HG03378 (cell line): ENCODE results near the gene CCND1.
"Not testable (repeated sequence)": the region's sequence is repeated elsewhere in the genome, so short reads cannot be mapped to it uniquely, and the experiment has no call there.

Experiments used
- ATAC-seq: cut with Tn5 transposase; IDR thresholded peaks from one replicate; pipeline ENCODE4 v1.9.1; 2021; ENCODE audit warnings: mild to moderate bottlenecking, moderate library complexity; ENCODE audit not compliant: unreplicated experiment

Gene CCND1

GRCh38 chr11:69686856-69687255 lies 45.9 kb downstream of the CCND1 start:
- ATAC-seq: no peak

DNA sequence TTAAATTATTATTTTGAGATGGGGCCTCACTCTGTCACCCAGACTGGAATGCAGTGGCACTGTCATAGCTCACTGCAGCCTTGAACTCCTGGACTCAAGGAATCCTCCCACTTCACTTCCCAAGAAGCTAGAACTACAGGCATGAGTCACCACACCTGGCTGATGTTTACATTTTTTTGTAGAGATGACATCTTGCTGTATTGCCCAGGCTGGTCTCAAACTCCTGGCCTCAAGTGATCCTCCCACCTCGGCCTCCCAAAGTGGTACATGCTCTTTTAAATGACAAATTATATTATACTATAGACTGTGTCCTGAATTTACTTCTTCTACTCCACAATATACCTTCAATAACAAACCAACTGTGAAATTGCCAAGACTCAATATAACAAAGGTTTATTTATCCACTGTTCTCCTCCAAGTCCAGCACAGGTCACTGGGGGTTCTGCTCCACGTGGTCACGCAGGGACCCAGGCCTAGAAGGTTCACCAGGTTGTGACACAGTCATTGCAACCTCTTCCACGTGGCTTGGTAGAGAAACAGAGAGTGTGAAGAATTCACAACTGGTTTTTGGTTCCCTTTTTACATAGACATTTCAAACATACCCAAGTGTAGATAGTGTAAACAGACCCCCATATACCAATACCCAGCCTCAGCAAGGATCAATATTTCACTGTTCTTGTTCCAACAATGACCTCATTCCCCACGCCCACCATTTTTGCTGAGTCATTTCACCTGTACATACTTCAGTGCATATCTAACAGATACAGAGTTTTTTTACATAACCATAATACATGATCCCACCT lies 47.2 kb downstream of the CCND1 start:
- ATAC-seq: not testable (repeated sequence)

- ATAC-seq: no peak
These were observed 48.7 kb downstream of the CCND1 start for GRCh38 chr11:69689484-69690319.

DNA sequence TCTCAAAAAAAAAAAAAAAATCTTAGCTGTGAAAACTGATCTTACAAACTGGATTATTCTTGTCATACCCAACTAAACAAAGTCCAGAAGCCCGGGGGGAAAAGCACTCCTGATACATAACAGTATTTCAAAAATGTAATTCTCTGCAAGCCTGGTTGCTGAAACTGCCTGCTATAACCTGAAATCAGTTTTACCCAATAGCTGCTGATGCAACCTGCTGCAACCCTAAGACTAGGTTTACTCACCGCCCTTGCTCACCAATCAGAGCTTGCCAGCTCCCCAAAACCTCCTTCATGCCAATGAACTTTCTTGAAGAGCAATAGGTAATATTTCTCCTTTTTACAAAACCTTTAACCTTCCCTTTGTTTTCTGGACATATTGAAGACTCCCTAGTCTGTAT lies 50.5 kb downstream of the CCND1 start:
- ATAC-seq: no peak

DNA sequence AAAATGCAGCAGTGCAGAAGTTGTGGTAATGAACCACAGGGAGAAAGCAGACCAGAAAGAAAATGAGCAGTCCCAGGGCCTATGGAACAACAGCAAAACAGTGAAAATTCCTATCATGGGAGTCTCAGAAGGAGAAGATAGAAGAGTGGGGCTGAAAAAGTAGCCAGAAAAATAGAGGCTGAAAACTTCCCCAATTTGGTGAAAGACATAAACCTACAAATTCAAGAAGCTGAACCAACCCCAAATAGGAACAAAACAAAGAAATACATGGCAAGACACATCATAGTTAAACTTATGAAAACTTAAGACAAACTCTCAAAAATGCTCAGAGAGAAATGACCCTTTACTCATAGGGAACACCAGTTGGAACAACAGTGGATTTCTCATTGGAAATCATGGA lies 51.5 kb downstream of the CCND1 start:
- ATAC-seq: no peak

GRCh38 chr11:69694781-69695180 lies 53.8 kb downstream of the CCND1 start:
- no peak for ATAC-seq

DNA sequence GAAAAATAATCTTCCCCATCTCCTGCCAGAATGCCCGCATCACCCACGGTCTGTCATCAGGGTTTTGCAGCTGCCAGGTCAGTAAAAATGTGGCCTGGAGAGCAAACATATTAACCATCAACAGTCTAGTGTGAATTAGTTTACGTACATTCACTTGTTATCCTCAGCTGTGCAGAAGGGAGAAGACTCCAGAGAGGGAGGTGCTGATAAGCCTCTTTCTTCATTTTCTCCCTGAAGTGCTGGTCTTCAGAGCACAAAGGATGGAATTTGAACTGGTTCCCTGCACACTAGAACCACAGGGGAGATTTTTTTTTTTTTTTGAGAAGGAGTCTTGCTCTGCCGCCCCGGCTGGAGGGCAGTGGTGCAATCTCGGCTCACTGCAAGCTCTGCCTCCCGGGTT lies 54.6 kb downstream of the CCND1 start:
- no peak for ATAC-seq

- ATAC-seq: not testable (repeated sequence)
These were observed 55.0 kb downstream of the CCND1 start for GRCh38 chr11:69695995-69696394.

- no peak for ATAC-seq
These were observed 56.0 kb downstream of the CCND1 start for GRCh38 chr11:69696749-69697468.

DNA sequence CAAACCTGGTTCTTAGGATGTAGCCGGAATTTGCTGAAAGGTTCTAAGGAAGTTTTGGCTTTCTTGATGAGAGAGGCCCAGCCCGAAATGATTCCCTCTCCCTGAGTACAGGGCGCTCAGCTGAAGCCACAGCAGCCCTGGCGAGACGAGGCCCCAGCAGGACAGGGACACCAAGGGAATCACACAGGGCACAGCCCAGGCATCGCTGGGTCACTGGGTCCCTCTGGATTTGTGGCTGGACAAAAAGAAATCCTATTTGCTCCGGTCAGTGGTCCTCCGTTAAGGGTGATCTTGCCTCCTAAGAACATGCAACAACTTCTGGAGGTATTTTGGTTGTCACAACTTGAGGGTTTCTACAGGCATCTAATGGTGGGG lies 56.5 kb downstream of the CCND1 start:
- no peak for ATAC-seq

DNA sequence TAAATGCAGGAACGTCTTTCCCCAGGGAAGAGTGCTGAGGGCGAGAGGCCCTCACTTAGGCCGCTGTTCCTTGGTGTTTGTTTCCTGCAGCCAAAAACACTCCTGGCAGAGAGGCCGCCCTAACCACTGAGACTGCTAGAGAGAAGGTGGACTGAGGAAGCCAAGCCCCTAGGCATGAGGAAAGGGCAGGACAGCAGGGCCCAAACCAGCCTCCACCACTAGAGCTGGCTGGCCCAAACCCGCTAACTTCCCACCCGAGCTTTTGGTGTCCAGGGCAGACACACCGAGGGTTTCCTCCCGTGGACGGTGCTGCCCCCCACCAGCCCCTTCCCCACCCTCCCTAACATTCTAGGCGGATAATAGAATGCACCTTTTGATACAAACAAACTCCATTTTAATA lies 56.9 kb downstream of the CCND1 start:
- no peak for ATAC-seq

- no peak for ATAC-seq
These were observed 57.4 kb downstream of the CCND1 start for GRCh38 chr11:69698362-69698761.

DNA sequence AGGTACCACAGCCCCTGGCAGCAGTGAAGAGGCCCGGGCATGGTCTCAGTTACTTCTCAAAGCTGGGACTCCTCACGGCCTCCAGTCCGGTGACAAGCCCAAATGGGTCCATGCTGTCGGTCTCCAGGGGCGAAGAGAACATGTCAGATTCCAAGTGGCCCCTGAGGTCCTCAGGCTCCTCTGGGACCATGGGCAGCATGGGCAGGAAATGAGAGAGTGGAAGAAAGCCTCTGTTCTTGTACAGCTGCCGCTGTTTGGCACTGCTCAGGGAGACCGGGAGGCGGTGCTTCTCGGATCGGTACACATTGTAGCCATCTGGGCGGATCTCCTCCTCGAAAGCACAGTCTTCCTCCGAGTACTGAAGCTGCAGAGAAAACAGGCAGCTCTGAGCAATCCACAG lies 58.3 kb downstream of the CCND1 start:
- no peak for ATAC-seq

- no peak for ATAC-seq
These were observed 59.6 kb downstream of the CCND1 start for GRCh38 chr11:69700278-69701140.

DNA sequence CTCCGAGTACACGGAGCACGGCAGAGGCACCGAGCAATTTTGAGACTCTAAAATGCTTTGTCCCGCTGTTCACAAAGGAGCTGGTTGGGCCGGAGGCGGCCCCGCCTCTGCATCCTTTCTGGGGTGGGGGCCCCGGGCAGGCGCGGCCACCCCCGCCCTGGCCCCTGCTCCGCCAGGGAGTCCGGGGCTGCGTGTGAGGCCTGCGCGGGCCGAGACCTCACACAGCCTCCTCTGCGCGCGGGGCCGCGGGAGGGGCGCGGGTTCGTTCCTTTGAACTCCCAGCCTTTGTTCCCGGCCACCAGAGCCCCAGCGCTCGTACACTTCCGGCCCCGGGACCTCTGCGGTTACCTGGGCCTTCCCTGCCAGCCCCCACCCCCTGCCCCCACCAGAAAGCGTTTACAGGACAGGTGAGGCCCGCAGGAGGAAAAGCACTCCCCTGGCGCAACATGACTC lies 61.3 kb downstream of the CCND1 start:
- ATAC-seq: no peak

- ATAC-seq: no peak
These were observed 62.0 kb downstream of the CCND1 start for GRCh38 chr11:69702769-69703452.

DNA sequence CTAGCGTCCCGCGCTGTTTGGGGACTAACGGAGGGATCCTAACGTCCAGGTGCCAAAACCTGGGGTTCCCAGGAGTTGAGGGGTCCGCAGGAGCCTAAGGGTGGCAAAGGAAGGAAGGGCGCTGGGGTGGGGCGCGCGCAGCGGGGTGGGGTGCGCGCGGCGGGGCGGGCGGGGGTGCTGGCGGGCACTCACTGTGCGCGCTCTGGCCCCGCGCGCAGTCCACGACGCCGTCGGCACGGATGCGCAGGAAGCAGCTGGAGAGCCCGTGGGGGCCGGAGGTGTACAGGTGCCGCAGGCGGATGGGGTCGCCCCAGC lies 62.5 kb downstream of the CCND1 start:
- ATAC-seq: no peak
